Measurements from ENCODE around the gene DNAJC17. TPM values are rescaled to one million over a fixed set of nuclear protein-coding genes. Genes with fewer than 3 reads are reported as not detected.

Gene DNAJC17
- total and polyA plus RNA-seq, 12 donors: 27.4 to 174 (median 42.6) TPM

- no peaks in the 10 kb centered on the region for H3K4me1 ChIP-seq (replicated peaks in 1 of 2)
- no peaks in the 10 kb centered on the region for H3K36me3 ChIP-seq (replicated peaks in 1 of 2)
- 86 to 98% (median 92%) methylated on average over 2 of the region's 2 CpGs for WGBS, 4 donors
- no peak for TF ChIP-seq POLR2A (IDR thresholded peaks at IDR 0.05)
- TF ChIP-seq, protein P1, sequence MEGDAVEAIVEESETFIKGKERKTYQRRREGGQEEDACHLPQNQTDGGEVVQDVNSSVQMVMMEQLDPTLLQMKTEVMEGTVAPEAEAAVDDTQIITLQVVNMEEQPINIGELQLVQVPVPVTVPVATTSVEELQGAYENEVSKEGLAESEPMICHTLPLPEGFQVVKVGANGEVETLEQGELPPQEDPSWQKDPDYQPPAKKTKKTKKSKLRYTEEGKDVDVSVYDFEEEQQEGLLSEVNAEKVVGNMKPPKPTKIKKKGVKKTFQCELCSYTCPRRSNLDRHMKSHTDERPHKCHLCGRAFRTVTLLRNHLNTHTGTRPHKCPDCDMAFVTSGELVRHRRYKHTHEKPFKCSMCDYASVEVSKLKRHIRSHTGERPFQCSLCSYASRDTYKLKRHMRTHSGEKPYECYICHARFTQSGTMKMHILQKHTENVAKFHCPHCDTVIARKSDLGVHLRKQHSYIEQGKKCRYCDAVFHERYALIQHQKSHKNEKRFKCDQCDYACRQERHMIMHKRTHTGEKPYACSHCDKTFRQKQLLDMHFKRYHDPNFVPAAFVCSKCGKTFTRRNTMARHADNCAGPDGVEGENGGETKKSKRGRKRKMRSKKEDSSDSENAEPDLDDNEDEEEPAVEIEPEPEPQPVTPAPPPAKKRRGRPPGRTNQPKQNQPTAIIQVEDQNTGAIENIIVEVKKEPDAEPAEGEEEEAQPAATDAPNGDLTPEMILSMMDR (IDR thresholded peaks at IDR 0.05): no peak
- no peak overlapping the region for H3K27ac ChIP-seq
- intact Hi-C loops (cut with DNase I): no loop called here
- no peak for DNase-seq
- H3K9me3 ChIP-seq (replicated peaks in 1 of 3): no peaks in the 10 kb centered on the region
- no peak overlapping the region for H3K4me3 ChIP-seq
- no peaks in the 10 kb centered on the region for H3K27me3 ChIP-seq
These were observed 84.3 kb downstream of the DNAJC17 start for GRCh38 chr15:40722934-40723333.

- intact Hi-C loops (cut with DNase I): no loop called here
- Histone ChIP-seq H3K27me3 (no peaks in the 10 kb centered on the region), H3K4me1 (replicated peaks in 1 of 2) (no peaks in the 10 kb centered on the region), H3K27ac (no peak overlapping the region), H3K36me3 (replicated peaks in 1 of 2) (no peaks in the 10 kb centered on the region), H3K9me3 (replicated peaks in 1 of 3) (no peaks in the 10 kb centered on the region), H3K4me3 (no peak overlapping the region)
- TF ChIP-seq, protein P1 (IDR thresholded peaks at IDR 0.05): no peak
- TF ChIP-seq POLR2A (IDR thresholded peaks at IDR 0.05): no peak
- 89 to 92% (median 91%) methylated on average over 4 of the region's 4 CpGs for WGBS, 4 donors
- no peak for DNase-seq
These were observed 84.9 kb downstream of the DNAJC17 start for GRCh38 chr15:40722354-40722753.

DNA sequence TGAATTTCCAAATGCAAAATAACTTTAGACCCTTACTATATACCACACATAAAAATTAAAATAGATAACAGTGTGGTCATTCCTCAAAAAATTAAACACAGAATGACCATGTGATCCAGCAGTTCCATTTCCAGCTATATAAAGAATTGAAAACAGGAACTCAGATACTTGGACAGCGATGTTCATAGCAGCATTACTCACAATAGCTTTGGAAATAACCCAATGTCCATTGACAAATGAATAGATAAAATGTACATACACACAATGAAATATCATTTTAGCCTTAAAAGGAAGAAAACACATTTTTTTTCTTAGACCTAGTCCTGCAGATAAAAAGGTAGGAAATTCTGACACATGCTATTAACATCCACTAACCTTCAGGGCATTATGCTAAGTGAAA, 85.6 kb downstream of the DNAJC17 start:
- Histone ChIP-seq H3K9me3 (replicated peaks in 1 of 3) (no peaks in the 10 kb centered on the region), H3K4me1 (replicated peaks in 1 of 2) (no peaks in the 10 kb centered on the region), H3K36me3 (replicated peaks in 1 of 2) (no peaks in the 10 kb centered on the region), H3K4me3 (no peak overlapping the region), H3K27me3 (no peaks in the 10 kb centered on the region), H3K27ac (no peak overlapping the region)
- no peak for TF ChIP-seq POLR2A (IDR thresholded peaks at IDR 0.05)
- TF ChIP-seq, protein P1 (IDR thresholded peaks at IDR 0.05): no peak
- 81 to 86% (median 84%) methylated on average over 1 of the region's 1 CpG for WGBS, 4 donors
- intact Hi-C loops (cut with DNase I): no loop called here
- no peak for DNase-seq

- no peaks in the 10 kb centered on the region for H3K4me1 ChIP-seq (replicated peaks in 1 of 2)
- no peak overlapping the region for H3K27ac ChIP-seq
- H3K9me3 ChIP-seq (replicated peaks in 1 of 3): no peaks in the 10 kb centered on the region
- H3K36me3 ChIP-seq (replicated peaks in 1 of 2): no peaks in the 10 kb centered on the region
- H3K4me3 ChIP-seq: no peak overlapping the region
- H3K27me3 ChIP-seq: no peaks in the 10 kb centered on the region
- no peak for DNase-seq
- TF ChIP-seq, protein P1 (IDR thresholded peaks at IDR 0.05): no peak
- TF ChIP-seq POLR2A (IDR thresholded peaks at IDR 0.05): no peak
- WGBS, 4 donors: 86 to 98% (median 93%) methylated on average over 6 of the region's 6 CpGs
- intact Hi-C loops (cut with DNase I): no loop called here
These were observed 91.1 kb downstream of the DNAJC17 start for GRCh38 chr15:40716165-40716564.

Small RNA genes within 50 kb of the gene (small RNA-seq; reads per million reads assigned to genes)
- gene SUMO2P15: 0 reads per million in 2 donors

Other genes with a start within 250 kb of the DNAJC17 start
- 10 to 100 TPM; 28.4 to 42.8 (median 37.7) TPM for gene CCDC32, start 242.4 kb downstream of the DNAJC17 start, total RNA-seq
- gene CCDC32, start 242.4 kb downstream of the DNAJC17 start, polyA plus RNA-seq: 10 to 100 TPM; 33.1 to 41.7 (median 37.7) TPM
- gene RPUSD2, start 238.2 kb downstream of the DNAJC17 start, total RNA-seq: 10 to 100 TPM; 10.0 to 20.7 (median 11.9) TPM
- gene RPUSD2, start 238.2 kb downstream of the DNAJC17 start, polyA plus RNA-seq: 10 to 100 TPM in 2 of 3 donors, 1 to 10 TPM in 1; 5.7 to 18.5 (median 11.0) TPM
- 1 to 10 TPM in 8 of 9 donors, under 1 TPM in 1; 0.69 to 7.9 (median 1.7) TPM for gene KNL1, start 213.2 kb downstream of the DNAJC17 start, total RNA-seq
- under 1 TPM; 0.13 to 0.77 (median 0.16) TPM for gene KNL1, start 213.2 kb downstream of the DNAJC17 start, polyA plus RNA-seq
- gene RAD51, start 112.3 kb downstream of the DNAJC17 start, total RNA-seq: 1 to 10 TPM in 4 of 9 donors, under 1 TPM in 3, not detected in 2; 0.47 to 5.2 (median 1.1) TPM
- gene RAD51, start 112.3 kb downstream of the DNAJC17 start, polyA plus RNA-seq: under 1 TPM in 2 of 3 donors, not detected in 1; 0.74 to 0.82 TPM
- gene RMDN3, start 52.2 kb downstream of the DNAJC17 start, total RNA-seq: 10 to 100 TPM; 20.6 to 50.1 (median 33.9) TPM
- 10 to 100 TPM; 19.2 to 45.4 (median 22.4) TPM for gene RMDN3, start 52.2 kb downstream of the DNAJC17 start, polyA plus RNA-seq
- gene GCHFR, start 43.4 kb downstream of the DNAJC17 start, total RNA-seq: 10 to 100 TPM in 8 of 9 donors, 1 to 10 TPM in 1; 7.8 to 77.3 (median 19.9) TPM
- 10 to 100 TPM in 2 of 3 donors, 1 to 10 TPM in 1; 6.1 to 27.0 (median 23.6) TPM for gene GCHFR, start 43.4 kb downstream of the DNAJC17 start, polyA plus RNA-seq
- gene C15orf62, start 37.5 kb downstream of the DNAJC17 start, total RNA-seq: 1 to 10 TPM in 1 of 9 donors, under 1 TPM in 4, not detected in 4; 0.11 to 1.1 (median 0.46) TPM
- under 1 TPM; 0.07 to 0.97 (median 0.27) TPM for gene C15orf62, start 37.5 kb downstream of the DNAJC17 start, polyA plus RNA-seq
- gene ZFYVE19, start 384 bp downstream of the DNAJC17 start, total RNA-seq: 10 to 100 TPM; 11.0 to 35.1 (median 27.3) TPM
- 10 to 100 TPM; 12.0 to 25.3 (median 24.1) TPM for gene ZFYVE19, start 384 bp downstream of the DNAJC17 start, polyA plus RNA-seq
- not detected for gene PPP1R14D, start 21.2 kb upstream of the DNAJC17 start, total RNA-seq
- not detected for gene PPP1R14D, start 21.2 kb upstream of the DNAJC17 start, polyA plus RNA-seq
- 1 to 10 TPM in 6 of 9 donors, under 1 TPM in 3; 0.17 to 5.1 (median 1.3) TPM for gene SPINT1, start 36.6 kb upstream of the DNAJC17 start, total RNA-seq
- 1 to 10 TPM in 2 of 3 donors, under 1 TPM in 1; 0.46 to 1.3 (median 1.1) TPM for gene SPINT1, start 36.6 kb upstream of the DNAJC17 start, polyA plus RNA-seq
- gene RHOV, start 66.8 kb upstream of the DNAJC17 start, total RNA-seq: under 1 TPM in 2 of 9 donors, not detected in 7; 0.11 to 0.34 TPM
- under 1 TPM in 2 of 3 donors, not detected in 1; 0.13 to 0.16 TPM for gene RHOV, start 66.8 kb upstream of the DNAJC17 start, polyA plus RNA-seq
- gene VPS18, start 87.0 kb upstream of the DNAJC17 start, total RNA-seq: 10 to 100 TPM; 18.0 to 43.4 (median 35.0) TPM
- gene VPS18, start 87.0 kb upstream of the DNAJC17 start, polyA plus RNA-seq: 10 to 100 TPM in 1 of 3 donors, 1 to 10 TPM in 2; 8.9 to 16.0 (median 10.0) TPM
- 10 to 100 TPM in 2 of 9 donors, 1 to 10 TPM in 7; 1.9 to 15.9 (median 4.9) TPM for gene DLL4, start 121.9 kb upstream of the DNAJC17 start, total RNA-seq
- gene DLL4, start 121.9 kb upstream of the DNAJC17 start, polyA plus RNA-seq: 1 to 10 TPM in 2 of 3 donors, under 1 TPM in 1; 0.66 to 3.9 (median 3.6) TPM
- gene CHAC1, start 146.0 kb upstream of the DNAJC17 start, total RNA-seq: 1 to 10 TPM in 4 of 9 donors, under 1 TPM in 4, not detected in 1; 0.24 to 2.4 (median 0.95) TPM
- gene CHAC1, start 146.0 kb upstream of the DNAJC17 start, polyA plus RNA-seq: 1 to 10 TPM in 2 of 3 donors, under 1 TPM in 1; 0.55 to 1.3 (median 1.3) TPM